ENCODE results near the gene ZNF148. TPM values are rescaled to one million over a fixed set of nuclear protein-coding genes. Genes with fewer than 3 reads are reported as not detected.

ZNF148 gene
- total RNA-seq, 2 experiments from 2014 or later = 30.9 to 34.0 TPM

GRCh38 chr3:125245521-125245920 lies 129.6 kb downstream of the ZNF148 start:
- H3K27me3 ChIP-seq (ENCODE audit: control insufficient read depth in 1 of 2, insufficient read depth in 2 of 2, low read length in 2 of 2) = no peaks in the 10 kb centered on the region
- intact Hi-C loops (cut with DNase I, micrococcal nuclease) = no loop called here
- CTCF ChIA-PET = interaction anchor here (0.6 kb wide), 1 partner anchor 121 kb away, joined by 3 read pairs; no protein-coding TSS in a partner anchor
- H3K9me3 ChIP-seq (ENCODE audit: control insufficient read depth in 1 of 2, insufficient read depth in 1 of 2, low read length in 2 of 2) = no peaks in the 10 kb centered on the region
- no peak overlapping the region for H3K27ac ChIP-seq (ENCODE audit: low read depth in 1 of 2, low read length in 2 of 2)
- Mint-ChIP-seq H3K9me3 (no peaks in the 10 kb centered on the region), H3K4me1 (ENCODE audit: low read depth) (no peaks in the 10 kb centered on the region), H3K27me3 (no peaks in the 10 kb centered on the region), H3K4me3 (no peak overlapping the region), H3K36me3 (ENCODE audit: low read depth) (peaks cover 56% of the 10 kb centered on the region), H3K27ac (no peak overlapping the region)
- ATAC-seq (ENCODE audit: poor library complexity) = no peak
- H3K4me3 ChIP-seq (ENCODE audit: low read length) = no peak overlapping the region
- DNase-seq = no peak
- no peaks in the 10 kb centered on the region for H3K36me3 ChIP-seq (ENCODE audit: insufficient read depth, low read length)
- no peak for TF ChIP-seq CTCF (IDR thresholded peaks at IDR 0.05)
- no peaks in the 10 kb centered on the region for H3K4me1 ChIP-seq (ENCODE audit: insufficient read depth, low read length)
- POLR2A ChIA-PET = no interaction called here

- H3K27ac Mint-ChIP-seq = no peak overlapping the region
- peaks cover 3% of the 10 kb centered on the region for H3K9me3 Mint-ChIP-seq
- Histone ChIP-seq H3K27ac (ENCODE audit: low read depth in 1 of 2, low read length in 2 of 2) (no peak overlapping the region), H3K9me3 (ENCODE audit: control insufficient read depth in 1 of 2, insufficient read depth in 1 of 2, low read length in 2 of 2) (peaks cover 0 to 3% of the 10 kb centered on the region in 2 experiments), H3K36me3 (ENCODE audit: insufficient read depth, low read length) (peaks cover 4% of the 10 kb centered on the region), H3K4me3 (ENCODE audit: low read length) (no peak overlapping the region), H3K4me1 (ENCODE audit: insufficient read depth, low read length) (no peaks in the 10 kb centered on the region), H3K27me3 (ENCODE audit: control insufficient read depth in 1 of 2, insufficient read depth in 2 of 2, low read length in 2 of 2) (no peaks in the 10 kb centered on the region)
- intact Hi-C loops (cut with DNase I, micrococcal nuclease) = no loop called here
- DNase-seq (no peak), ATAC-seq (ENCODE audit: poor library complexity) (no peak)
- CTCF ChIA-PET = no interaction called here
- H3K36me3 Mint-ChIP-seq (ENCODE audit: low read depth) = peaks cover 81% of the 10 kb centered on the region
- POLR2A ChIA-PET = no interaction called here
- H3K27me3 Mint-ChIP-seq = no peaks in the 10 kb centered on the region
- H3K4me3 Mint-ChIP-seq = no peak overlapping the region
- no peaks in the 10 kb centered on the region for H3K4me1 Mint-ChIP-seq (ENCODE audit: low read depth)
- no peak for TF ChIP-seq CTCF (IDR thresholded peaks at IDR 0.05)
Observed at GRCh38 chr3:125240496-125240895, 134.6 kb downstream of the ZNF148 start.

GRCh38 chr3:125239266-125239665 lies 135.9 kb downstream of the ZNF148 start:
- no peaks in the 10 kb centered on the region for H3K4me1 Mint-ChIP-seq (ENCODE audit: low read depth)
- no peak overlapping the region for H3K27ac Mint-ChIP-seq
- H3K36me3 Mint-ChIP-seq (ENCODE audit: low read depth) = peaks cover 80% of the 10 kb centered on the region
- DNase-seq = no peak
- no peak for ATAC-seq (ENCODE audit: poor library complexity)
- ChIA-PET CTCF (no interaction called here), POLR2A (no interaction called here)
- H3K9me3 ChIP-seq (ENCODE audit: control insufficient read depth in 1 of 2, insufficient read depth in 1 of 2, low read length in 2 of 2) = peaks cover 0 to 3% of the 10 kb centered on the region in 2 experiments
- no peaks in the 10 kb centered on the region for H3K27me3 Mint-ChIP-seq
- H3K27ac ChIP-seq (ENCODE audit: low read depth in 1 of 2, low read length in 2 of 2) = no peak overlapping the region
- H3K4me3 Mint-ChIP-seq = no peak overlapping the region
- H3K9me3 Mint-ChIP-seq = peaks cover 3% of the 10 kb centered on the region
- H3K27me3 ChIP-seq (ENCODE audit: control insufficient read depth in 1 of 2, insufficient read depth in 2 of 2, low read length in 2 of 2) = no peaks in the 10 kb centered on the region
- TF ChIP-seq CTCF (IDR thresholded peaks at IDR 0.05) = no peak
- peaks cover 6% of the 10 kb centered on the region for H3K36me3 ChIP-seq (ENCODE audit: insufficient read depth, low read length)
- intact Hi-C loops (cut with DNase I, micrococcal nuclease) = no loop called here
- no peaks in the 10 kb centered on the region for H3K4me1 ChIP-seq (ENCODE audit: insufficient read depth, low read length)
- no peak overlapping the region for H3K4me3 ChIP-seq (ENCODE audit: low read length)

Measured in CD4-positive, alpha-beta T cell (primary cell).